Smooth muscle cell of the brain vasculature (primary cell): ENCODE measurements around the gene MAGEC2.

Experiments
- DNase-seq: peaks from one replicate; pipeline ENCODE4 v3.0.0-alpha.2; 2012; ENCODE audit warnings: low read depth, low spot score

The MAGEC2 gene

GRCh38 chrX:142204522-142205433, at the start of gene MAGEC2:
Gene MAGEC2 (minus strand): TSS chrX:142205290. CDS start chrX:142203987, 1,303 bp downstream.
- no peak for DNase-seq

DNA sequence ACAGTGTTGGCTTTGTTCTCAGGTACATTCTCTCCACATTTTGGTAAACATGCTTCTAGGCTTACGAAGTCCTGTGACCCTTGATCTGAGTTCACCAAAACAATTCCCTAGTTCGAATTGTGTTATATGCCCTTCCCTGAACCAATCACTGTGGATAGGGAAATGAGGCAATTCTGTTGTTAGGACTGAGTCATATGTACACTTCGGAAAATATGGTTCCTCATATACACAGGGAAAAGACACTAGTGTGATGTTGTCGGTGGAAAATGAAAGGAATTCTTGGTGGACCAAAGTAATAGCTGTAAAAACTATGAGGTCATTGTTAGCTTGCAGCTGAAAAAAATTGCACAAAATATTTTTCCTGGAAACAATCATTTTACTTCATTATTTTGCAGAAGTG, 46.6 kb upstream of the MAGEC2 start:
- DNase-seq, result no peak

- no peak for DNase-seq
Observed at GRCh38 chrX:142251202-142251601, 46.1 kb upstream of the MAGEC2 start.

DNA sequence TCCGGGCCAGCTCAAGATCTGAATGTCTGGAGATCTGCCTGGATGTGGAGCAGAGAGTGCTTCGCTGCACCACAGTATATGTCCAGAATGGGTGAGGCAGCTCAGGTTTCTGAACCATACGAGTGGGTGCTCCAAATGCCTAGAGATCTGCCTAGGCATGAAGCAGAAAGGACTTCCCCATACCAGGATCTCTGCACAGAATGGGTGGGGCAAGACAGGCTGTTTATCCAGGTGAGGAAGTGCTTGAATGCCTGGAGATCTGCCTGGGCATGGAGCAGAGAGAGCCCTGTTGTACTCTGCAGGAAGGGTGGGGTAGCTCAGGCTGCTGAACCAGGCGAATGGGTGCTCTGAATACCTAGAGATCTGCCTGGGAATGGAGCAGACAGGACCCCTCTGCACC, 45.4 kb upstream of the MAGEC2 start:
- no peak for DNase-seq

DNA sequence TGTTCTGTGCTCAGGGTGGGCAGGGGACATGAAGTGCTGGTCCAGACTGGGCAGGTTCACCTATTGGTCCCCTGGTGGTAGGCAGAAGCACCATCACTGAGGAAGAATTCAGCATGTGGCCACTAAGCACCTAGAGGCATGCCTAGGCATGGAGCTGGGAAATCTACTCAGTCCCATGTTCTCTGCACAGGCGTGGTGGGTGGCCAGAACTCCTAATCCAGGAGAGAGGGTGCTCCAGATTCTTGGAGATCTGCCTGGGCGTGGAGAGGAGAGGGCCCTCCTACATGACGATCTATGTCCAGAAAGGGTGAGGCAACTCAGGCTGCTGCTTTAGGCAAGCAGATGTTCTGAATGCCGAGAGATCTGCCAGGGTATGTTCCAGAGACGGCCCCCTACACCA, 44.6 kb upstream of the MAGEC2 start:
- DNase-seq, result no peak

GRCh38 chrX:142244568-142244967, 39.5 kb upstream of the MAGEC2 start:
- no peak for DNase-seq

DNA sequence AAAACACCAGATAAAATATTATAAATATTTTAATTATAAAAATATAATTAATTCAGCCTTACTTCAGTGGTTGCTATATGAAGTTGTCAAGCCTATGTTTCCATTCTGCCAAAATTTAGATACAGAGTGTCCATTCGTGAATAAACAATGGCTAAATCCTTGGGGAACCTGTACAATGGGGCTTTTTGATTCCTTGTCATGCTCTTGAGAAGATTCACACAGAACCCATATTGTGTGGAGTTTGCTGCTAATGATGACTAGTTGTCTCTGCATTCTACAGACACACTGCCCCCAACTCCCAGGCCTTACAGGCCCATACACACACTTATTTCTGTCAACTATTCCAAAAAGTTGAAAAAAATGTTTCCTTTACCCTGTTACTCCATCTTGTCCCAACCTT, 33.4 kb upstream of the MAGEC2 start:
- DNase-seq, result no peak

- DNase-seq, result no peak
Observed at GRCh38 chrX:142233400-142233799, 28.3 kb upstream of the MAGEC2 start.

- DNase-seq, result no peak
Observed at GRCh38 chrX:142214081-142214480, 9.0 kb upstream of the MAGEC2 start.

- DNase-seq, result no peak
Observed at GRCh38 chrX:142201113-142201512, 4.0 kb downstream of the MAGEC2 start.

DNA sequence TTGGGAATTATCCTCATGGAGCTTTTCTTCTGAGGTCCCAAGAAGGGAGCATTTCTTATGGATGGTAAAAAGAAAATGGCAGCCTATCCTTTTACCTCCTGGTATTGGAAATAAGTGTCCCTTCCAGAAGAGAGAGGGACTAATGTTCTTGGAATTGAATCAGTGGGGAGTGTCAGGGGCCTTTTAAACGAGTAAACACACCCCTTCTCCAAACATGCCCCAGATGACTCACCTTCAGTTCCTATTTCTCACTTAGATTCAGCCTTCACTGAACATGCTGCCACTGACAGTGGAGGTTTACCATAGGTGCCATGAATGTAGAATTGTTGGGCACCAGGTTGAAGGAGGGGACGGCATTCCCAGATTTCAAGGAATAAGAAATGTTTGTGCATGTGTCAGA, 19.0 kb downstream of the MAGEC2 start:
- DNase-seq, result no peak

DNA sequence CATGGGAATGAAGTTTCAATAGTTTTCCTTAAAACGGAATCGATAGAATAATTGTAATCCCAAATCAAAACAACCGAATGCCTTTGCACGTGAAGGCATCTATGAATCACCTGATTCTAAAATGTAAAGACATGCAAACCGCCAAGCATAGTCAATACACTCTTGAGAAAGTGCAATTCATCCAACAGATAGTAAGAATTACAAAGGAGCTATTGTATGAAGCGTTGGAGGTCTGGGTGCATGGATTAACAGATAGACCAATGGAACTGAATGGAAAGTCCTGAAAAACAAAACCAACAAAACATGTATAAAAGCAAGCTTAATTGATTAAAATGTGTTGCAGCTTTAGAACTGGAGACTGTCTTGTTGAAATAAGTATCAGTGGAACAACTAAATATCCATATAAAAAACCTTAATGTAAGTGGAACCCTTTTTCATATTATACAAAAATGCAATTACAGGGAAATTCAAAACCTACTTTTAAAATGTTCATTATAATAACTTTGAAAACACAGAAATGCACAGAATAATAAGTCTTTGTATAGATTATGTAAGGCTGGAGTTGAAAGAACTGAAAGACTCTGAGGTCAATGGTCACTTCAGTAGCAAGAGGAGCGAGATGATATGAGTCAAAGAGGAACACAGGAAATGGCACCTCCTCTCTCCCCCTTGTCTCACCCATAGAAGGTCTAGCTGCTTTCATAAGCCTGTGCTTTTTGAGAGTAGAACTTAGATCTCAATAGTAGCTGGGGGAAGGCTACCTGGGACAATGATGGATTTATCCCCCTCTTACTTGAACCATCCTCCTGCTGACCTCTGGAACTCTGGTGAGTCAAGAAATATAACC, 20.1 kb downstream of the MAGEC2 start:
- DNase-seq, result no peak

DNA sequence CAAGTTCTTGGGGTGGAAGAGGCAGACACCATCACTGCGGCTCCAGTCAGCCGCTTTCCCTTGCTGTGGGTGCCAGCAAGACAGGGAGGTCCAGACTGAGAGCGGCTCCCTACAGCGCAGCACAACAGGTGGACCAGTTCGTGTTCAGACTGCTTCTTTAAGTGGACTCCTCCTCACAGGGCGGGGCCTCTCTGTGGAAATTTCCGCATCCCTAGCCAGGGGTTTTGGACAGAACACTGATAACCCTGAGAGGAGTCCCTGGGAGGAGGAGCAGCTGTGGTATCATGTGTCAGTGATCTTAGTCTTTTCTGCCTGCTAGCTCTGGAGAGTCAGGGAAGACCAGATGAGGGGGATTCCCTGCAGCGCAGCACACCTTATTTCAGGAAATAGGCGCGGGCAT, 48.5 kb downstream of the MAGEC2 start:
- DNase-seq, result no peak
